ENCODE results near the gene PTPRT. TPM values are rescaled to one million over a fixed set of nuclear protein-coding genes. Genes with fewer than 3 reads are reported as not detected.

Gene PTPRT
- total and polyA plus RNA-seq, 2 donors (not counting 1 experiment from before 2014, with no cell fraction given), result not detected

DNA sequence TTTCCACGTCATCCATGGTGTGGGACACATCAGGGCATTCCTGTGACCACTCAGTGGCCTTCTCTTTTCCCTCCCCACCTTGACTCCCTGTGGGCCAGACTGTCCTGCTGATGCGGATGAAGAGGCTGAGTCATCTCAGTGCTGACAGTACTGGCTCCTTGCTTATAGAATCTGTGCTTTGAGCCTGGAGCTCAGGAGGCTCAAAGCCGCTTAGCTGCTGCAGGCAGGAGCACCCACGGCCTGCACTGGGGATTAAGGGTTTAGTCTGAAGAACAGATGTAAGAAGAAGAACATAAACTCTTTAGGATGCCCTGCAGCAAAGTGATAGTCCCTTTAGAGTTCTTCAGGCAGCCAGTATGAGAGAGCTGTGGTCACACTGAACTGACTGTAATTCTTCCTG, 929.5 kb downstream of the PTPRT start:
- Histone ChIP-seq H3K4me1 (ENCODE audit: control insufficient read depth, extremely low read depth, insufficient read depth, low read length) (no peaks in the 10 kb centered on the region), H3K9me3 (ENCODE audit: control insufficient read depth, insufficient read depth, low read depth, low read length) (no peaks in the 10 kb centered on the region), H2AFZ (ENCODE audit: low read length) (no peak overlapping the region), H3K27me3 (ENCODE audit: control insufficient read depth, insufficient read depth, low read length) (no peaks in the 10 kb centered on the region), H3K27ac (ENCODE audit: insufficient read depth, low read length) (no peak overlapping the region), H4K20me1 (ENCODE audit: control insufficient read depth, extremely low read depth, insufficient read depth, low read length) (no peaks in the 10 kb centered on the region), H3K4me2 (ENCODE audit: extremely low read depth, insufficient read depth, low read length) (no peak overlapping the region), H3K4me3 (replicated peaks in 1 of 4; ENCODE audit: control extremely low read depth in 1 of 4, insufficient read depth in 1 of 4, low read depth in 3 of 4, low read length in 4 of 4) (no peak overlapping the region), H3K9ac (ENCODE audit: insufficient read depth, low read length) (no peak overlapping the region), H3K36me3 (ENCODE audit: control insufficient read depth, insufficient read depth, low read length) (no peaks in the 10 kb centered on the region), H3K79me2 (ENCODE audit: control insufficient read depth, insufficient read depth, low read length) (no peaks in the 10 kb centered on the region)
- no peak for TF ChIP-seq EZH2 (IDR thresholded peaks at IDR 0.05; ENCODE audit: low read length, missing control alignments)
- TF ChIP-seq, protein P1, sequence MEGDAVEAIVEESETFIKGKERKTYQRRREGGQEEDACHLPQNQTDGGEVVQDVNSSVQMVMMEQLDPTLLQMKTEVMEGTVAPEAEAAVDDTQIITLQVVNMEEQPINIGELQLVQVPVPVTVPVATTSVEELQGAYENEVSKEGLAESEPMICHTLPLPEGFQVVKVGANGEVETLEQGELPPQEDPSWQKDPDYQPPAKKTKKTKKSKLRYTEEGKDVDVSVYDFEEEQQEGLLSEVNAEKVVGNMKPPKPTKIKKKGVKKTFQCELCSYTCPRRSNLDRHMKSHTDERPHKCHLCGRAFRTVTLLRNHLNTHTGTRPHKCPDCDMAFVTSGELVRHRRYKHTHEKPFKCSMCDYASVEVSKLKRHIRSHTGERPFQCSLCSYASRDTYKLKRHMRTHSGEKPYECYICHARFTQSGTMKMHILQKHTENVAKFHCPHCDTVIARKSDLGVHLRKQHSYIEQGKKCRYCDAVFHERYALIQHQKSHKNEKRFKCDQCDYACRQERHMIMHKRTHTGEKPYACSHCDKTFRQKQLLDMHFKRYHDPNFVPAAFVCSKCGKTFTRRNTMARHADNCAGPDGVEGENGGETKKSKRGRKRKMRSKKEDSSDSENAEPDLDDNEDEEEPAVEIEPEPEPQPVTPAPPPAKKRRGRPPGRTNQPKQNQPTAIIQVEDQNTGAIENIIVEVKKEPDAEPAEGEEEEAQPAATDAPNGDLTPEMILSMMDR (conservative IDR thresholded peaks at IDR 0.05 in 1 of 2, IDR thresholded peaks at IDR 0.05 in 1 of 2; ENCODE audit: low read depth in 1 of 2, low read length in 2 of 2), result no peak
- no peak for DNase-seq (ENCODE audit: low read depth in 2 of 2)

DNA sequence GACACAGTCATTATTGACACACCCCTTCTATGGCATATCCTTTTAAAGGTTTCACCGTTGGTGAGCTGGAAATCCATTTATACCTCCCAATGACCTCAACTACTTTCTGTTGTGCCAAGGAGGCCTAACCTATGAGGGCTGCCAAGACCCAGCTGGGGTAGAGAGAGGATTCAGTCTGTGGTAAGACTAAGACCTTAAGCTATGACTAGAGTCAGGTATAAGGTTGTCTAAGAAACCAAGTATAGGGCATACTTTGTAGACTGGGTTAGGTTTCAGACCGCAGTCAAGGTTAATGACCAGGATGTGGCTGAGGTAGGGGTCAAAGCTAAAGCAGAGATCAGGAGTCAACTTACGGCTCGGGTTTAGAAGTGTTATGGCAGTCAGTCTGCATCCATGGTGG, 930.3 kb downstream of the PTPRT start:
- Histone ChIP-seq H3K36me3 (ENCODE audit: control insufficient read depth, insufficient read depth, low read length) (no peaks in the 10 kb centered on the region), H3K9me3 (ENCODE audit: control insufficient read depth, insufficient read depth, low read depth, low read length) (no peaks in the 10 kb centered on the region)

DNA sequence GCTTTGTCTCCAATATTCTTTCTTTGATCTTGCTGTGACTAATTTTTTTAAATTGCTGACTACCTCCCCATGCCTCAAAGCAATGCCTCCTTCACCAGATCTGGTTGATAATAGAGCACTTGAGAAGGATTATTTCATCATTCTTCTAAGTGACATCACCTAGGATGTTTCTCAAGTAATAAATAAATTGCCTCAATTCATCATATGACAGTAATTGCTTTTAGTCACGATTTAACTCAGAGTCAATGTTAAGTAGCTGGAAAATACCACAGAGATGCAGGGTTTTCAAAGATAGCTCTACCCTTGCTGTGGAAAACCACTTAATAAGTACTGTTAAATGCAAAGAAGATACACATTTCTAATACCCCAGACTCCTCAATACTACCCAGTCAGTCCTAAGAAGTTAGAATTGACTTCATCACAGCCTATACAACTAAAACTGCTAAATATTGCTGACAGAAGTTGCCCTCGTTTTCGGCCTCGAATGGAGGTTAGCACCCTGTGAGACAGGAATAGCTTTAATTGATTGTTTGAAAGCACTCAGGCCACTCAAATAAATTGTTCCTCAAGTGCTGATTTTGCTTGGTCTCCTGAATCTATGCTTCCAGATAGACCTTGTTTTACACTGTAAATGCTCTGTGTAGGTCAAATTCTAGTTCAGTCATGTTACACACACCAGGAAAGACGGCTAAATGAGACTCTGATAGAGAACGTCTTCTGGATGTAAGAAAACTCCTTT, 931.0 kb downstream of the PTPRT start:
- Histone ChIP-seq H3K9ac (ENCODE audit: insufficient read depth, low read length) (no peak overlapping the region), H2AFZ (ENCODE audit: low read length) (no peak overlapping the region), H3K4me3 (replicated peaks in 1 of 4; ENCODE audit: control extremely low read depth in 1 of 4, insufficient read depth in 1 of 4, low read depth in 3 of 4, low read length in 4 of 4) (no peak overlapping the region), H3K27ac (ENCODE audit: insufficient read depth, low read length) (no peak overlapping the region), H3K9me3 (ENCODE audit: control insufficient read depth, insufficient read depth, low read depth, low read length) (no peaks in the 10 kb centered on the region), H3K79me2 (ENCODE audit: control insufficient read depth, insufficient read depth, low read length) (no peaks in the 10 kb centered on the region), H3K27me3 (ENCODE audit: control insufficient read depth, insufficient read depth, low read length) (no peaks in the 10 kb centered on the region), H3K4me2 (ENCODE audit: extremely low read depth, insufficient read depth, low read length) (no peak overlapping the region), H3K36me3 (ENCODE audit: control insufficient read depth, insufficient read depth, low read length) (no peaks in the 10 kb centered on the region), H3K4me1 (ENCODE audit: control insufficient read depth, extremely low read depth, insufficient read depth, low read length) (no peaks in the 10 kb centered on the region), H4K20me1 (ENCODE audit: control insufficient read depth, extremely low read depth, insufficient read depth, low read length) (no peaks in the 10 kb centered on the region)
- no peak for DNase-seq (ENCODE audit: low read depth in 2 of 2)
- no peak for TF ChIP-seq EZH2 (IDR thresholded peaks at IDR 0.05; ENCODE audit: low read length, missing control alignments)
- TF ChIP-seq, protein P1 (conservative IDR thresholded peaks at IDR 0.05 in 1 of 2, IDR thresholded peaks at IDR 0.05 in 1 of 2; ENCODE audit: low read depth in 1 of 2, low read length in 2 of 2), result no peak

More for the DNA sequence above, 930.3 kb downstream of the PTPRT start:
- Histone ChIP-seq H3K4me3 (replicated peaks in 1 of 4; ENCODE audit: control extremely low read depth in 1 of 4, insufficient read depth in 1 of 4, low read depth in 3 of 4, low read length in 4 of 4) (no peak overlapping the region), H3K27me3 (ENCODE audit: control insufficient read depth, insufficient read depth, low read length) (no peaks in the 10 kb centered on the region), H4K20me1 (ENCODE audit: control insufficient read depth, extremely low read depth, insufficient read depth, low read length) (no peaks in the 10 kb centered on the region), H3K9ac (ENCODE audit: insufficient read depth, low read length) (no peak overlapping the region), H3K4me1 (ENCODE audit: control insufficient read depth, extremely low read depth, insufficient read depth, low read length) (no peaks in the 10 kb centered on the region), H3K27ac (ENCODE audit: insufficient read depth, low read length) (no peak overlapping the region), H3K79me2 (ENCODE audit: control insufficient read depth, insufficient read depth, low read length) (no peaks in the 10 kb centered on the region), H3K4me2 (ENCODE audit: extremely low read depth, insufficient read depth, low read length) (no peak overlapping the region), H2AFZ (ENCODE audit: low read length) (no peak overlapping the region)
- TF ChIP-seq, protein P1 (conservative IDR thresholded peaks at IDR 0.05 in 1 of 2, IDR thresholded peaks at IDR 0.05 in 1 of 2; ENCODE audit: low read depth in 1 of 2, low read length in 2 of 2), result no peak
- TF ChIP-seq EZH2 (IDR thresholded peaks at IDR 0.05; ENCODE audit: low read length, missing control alignments), result no peak
- no peak for DNase-seq (ENCODE audit: low read depth in 2 of 2)
